B cell (primary cell): ENCODE data around the gene CCDC68. TPM values are rescaled to one million over a fixed set of nuclear protein-coding genes. Genes with fewer than 3 reads are reported as not detected.

ENCODE experiments used
- ATAC-seq: fragments of 200-7000 bp; cut with Tn5 transposase; one replicate; pipeline ENCODE4 v1.10.0; 2021; ENCODE audit warnings: low read depth, mild to moderate bottlenecking, moderate number of reproducible peaks, moderate library complexity
- CTCF ChIA-PET: fragments of 350-600 bp; sonication (Branson Sonifier 250); formaldehyde crosslinking; loops from one replicate; lab custom pipeline; 2021; ENCODE audit warnings: antibody characterized with exemption, inconsistent platforms; lab: Charles Lee
- POLR2A ChIA-PET: fragments of 350-600 bp; sonication (Branson Sonifier 250); formaldehyde crosslinking; loops from one replicate; lab custom pipeline; 2021; ENCODE audit warnings: antibody characterized with exemption; lab: Charles Lee
- DNase-seq: peaks from one replicate; pipeline ENCODE4 v3.0.0; 2013
- H2AFZ ChIP-seq: 2 replicates; pipeline ENCODE4 v1.6.1; 2012; ENCODE audit warnings: mild to moderate bottlenecking, low read depth, low read length; ENCODE audit not compliant: insufficient read depth, poor library complexity, severe bottlenecking
- H3K27ac ChIP-seq, 2 donors: 1 replicate in 1 of 2; 2 replicates in 1 of 2; pipeline ENCODE4 v1.5.1; 2012 to 2013; ENCODE audit warnings: low read length in 2 of 2, mild to moderate bottlenecking in 2 of 2, moderate library complexity in 1 of 2
- H3K27me3 ChIP-seq, 4 experiments: fragments of 200-600 bp in 1 of 4; sonication (generic) in 1 of 4; replicated peaks in 1 of 4; 1 replicate in 2 of 4; 2 replicates in 2 of 4; pipeline versions ENCODE4 v1.6.1 to v1.7.0; 2013 to 2016; ENCODE audit warnings: low read length in 3 of 4, mild to moderate bottlenecking in 2 of 4, mixed read lengths in 1 of 4, moderate library complexity in 1 of 4; ENCODE audit not compliant: insufficient read depth in 4 of 4, control insufficient read depth in 3 of 4; ENCODE audit errors: control extremely low read depth in 1 of 4
- H3K36me3 ChIP-seq, 2 experiments: replicated peaks in 1 of 2; 1 replicate in 1 of 2; 2 replicates in 1 of 2; pipeline versions ENCODE4 v1.6.1 to v1.7.1; 2013; ENCODE audit warnings: low read length in 1 of 2; ENCODE audit not compliant: insufficient read depth in 2 of 2, control insufficient read depth in 1 of 2; ENCODE audit errors: control extremely low read depth in 1 of 2, extremely low read depth in 1 of 2
- H3K4me1 ChIP-seq, 2 donors: fragments of 200-600 bp in 1 of 2; sonication (generic) in 1 of 2; 1 replicate in 1 of 2; 2 replicates in 1 of 2; pipeline versions ENCODE4 v1.5.1 to v1.6.1; 2013 to 2017; ENCODE audit warnings: low read length in 2 of 2; ENCODE audit not compliant: control insufficient read depth in 2 of 2, insufficient read depth in 2 of 2
- H3K4me2 ChIP-seq: replicated peaks from 2 replicates; pipeline ENCODE3; 2012; ENCODE audit warnings: mild to moderate bottlenecking, low read depth, low read length; ENCODE audit not compliant: poor library complexity, severe bottlenecking
- H3K4me3 ChIP-seq, 5 experiments: fragments of 200-600 bp in 1 of 5; sonication (generic) in 1 of 5; 1 replicate in 3 of 5; 2 replicates in 2 of 5; pipeline versions ENCODE4 v1.5.1 to v1.7.0; 2011 to 2016; ENCODE audit warnings: low read length in 4 of 5, mild to moderate bottlenecking in 4 of 5, low read depth in 2 of 5, control low read depth in 1 of 5, moderate library complexity in 1 of 5; ENCODE audit not compliant: insufficient read depth in 1 of 5; ENCODE audit errors: control extremely low read depth in 1 of 5, extremely low read depth in 1 of 5
- H3K79me2 ChIP-seq: fragments of 200-600 bp; sonication (generic); one replicate; pipeline ENCODE4 v1.6.0; 2016; ENCODE audit warnings: low read length; ENCODE audit not compliant: control insufficient read depth, insufficient read depth
- H3K9ac ChIP-seq: fragments of 200-600 bp; sonication (generic); 2 replicates; pipeline ENCODE4 v1.6.1; 2017; ENCODE audit warnings: mild to moderate bottlenecking, low read length, moderate library complexity
- H3K9me3 ChIP-seq, 3 donors: one replicate each; pipeline versions ENCODE4 v1.6.1 to v1.7.1; 2013; ENCODE audit warnings: low read length in 2 of 3; ENCODE audit not compliant: control insufficient read depth in 2 of 3, insufficient read depth in 1 of 3; ENCODE audit errors: control extremely low read depth in 1 of 3
- H4K20me1 ChIP-seq: 2 replicates; pipeline ENCODE4 v1.6.0; 2012; ENCODE audit warnings: mild to moderate bottlenecking, low read length; ENCODE audit not compliant: insufficient read depth, control insufficient read depth, poor library complexity, severe bottlenecking
- H3K27ac Mint-ChIP-seq: one replicate; pipeline ENCODE4 v1.8.0; 2021; ENCODE audit warnings: mixed read lengths
- H3K27me3 Mint-ChIP-seq: one replicate; pipeline ENCODE4 v1.8.0; 2021; ENCODE audit warnings: mixed read lengths
- H3K4me1 Mint-ChIP-seq: one replicate; pipeline ENCODE4 v1.8.0; 2021; ENCODE audit warnings: mixed read lengths
- H3K4me3 Mint-ChIP-seq: one replicate; pipeline ENCODE4 v1.8.0; 2021; ENCODE audit warnings: mixed read lengths
- H3K9me3 Mint-ChIP-seq: one replicate; pipeline ENCODE4 v1.8.0; 2022; ENCODE audit warnings: mixed read lengths; ENCODE audit not compliant: insufficient read depth
- CTCF ChIP-seq: fragments of 200-600 bp; IDR thresholded peaks from one replicate; pipeline ENCODE4 v1.8.0; 2022; ENCODE audit warnings: antibody characterized with exemption, mild to moderate bottlenecking
- EZH2 ChIP-seq: IDR thresholded peaks from 2 replicates; pipeline ENCODE4 v1.6.1; 2012; ENCODE audit warnings: borderline replicate concordance, low read depth, mild to moderate bottlenecking, moderate library complexity, low read length; ENCODE audit not compliant: insufficient read depth, poor library complexity, severe bottlenecking
- WGBS: methylation state at CpG from one replicate; pipeline ENCODE4 v1.1.5; 2013; ENCODE audit warnings: missing lambda C conversion rate; ENCODE audit not compliant: insufficient coverage; 5-methylcytosine and 5-hydroxymethylcytosine counted together
- intact Hi-C: fragments of 100-400 bp; cut with micrococcal nuclease; formaldehyde crosslinking; loops from one replicate; pipeline ENCODE4 v1.10.0; 2022
- polyA plus RNA-seq: library from polyadenylated mRNA; depleted of rRNA; stranded (reverse); fragments of >200 nt; gene quantifications from 2 replicates; pipeline ENCODE4 v1.2.3, GENCODE V29; 2012
- total RNA-seq, 2 donors: library from RNA; stranded (reverse); fragments of 120-200 nt in 1 of 2; gene quantifications; 1 replicate in 1 of 2; 2 replicates in 1 of 2; pipeline versions ENCODE4 v1.2.3 to v1.2.4, GENCODE V29; 2013 to 2022

The CCDC68 gene
- total and polyA plus RNA-seq, 2 donors (not counting 1 experiment from before 2014, with no cell fraction given): 0.01 to 0.32 TPM

GRCh38 chr18:55000529-55000928, 41.3 kb upstream of the CCDC68 start:
- ChIA-PET CTCF (no interaction called here), POLR2A (no interaction called here)
- intact Hi-C loops: no loop called here
- Histone ChIP-seq H3K27me3 (no peaks in the 10 kb centered on the region), H3K27ac (no peak overlapping the region), H3K4me2 (no peak overlapping the region), H3K4me1 (no peaks in the 10 kb centered on the region), H3K4me3 (no peak overlapping the region), H3K36me3 (no peaks in the 10 kb centered on the region), H3K9ac (no peak overlapping the region), H3K79me2 (no peaks in the 10 kb centered on the region), H2AFZ (no peak overlapping the region), H3K9me3 (peaks cover 0 to 2% (median 0%) of the 10 kb centered on the region in 3 donors), H4K20me1 (no peaks in the 10 kb centered on the region)
- TF ChIP-seq CTCF (no peak), EZH2 (no peak)
- no peak for DNase-seq
- H3K27ac Mint-ChIP-seq: no peak overlapping the region
- ATAC-seq: no peak
- no peaks in the 10 kb centered on the region for H3K9me3 Mint-ChIP-seq
- no peaks in the 10 kb centered on the region for H3K27me3 Mint-ChIP-seq
- no peaks in the 10 kb centered on the region for H3K4me1 Mint-ChIP-seq
- 88% methylated on average over 2 of the region's 5 CpGs for WGBS
- H3K4me3 Mint-ChIP-seq: no peak overlapping the region

GRCh38 chr18:54999016-54999415, 39.8 kb upstream of the CCDC68 start:
- no peak overlapping the region for H3K4me2 ChIP-seq
- intact Hi-C loops: no loop called here
- POLR2A ChIA-PET: no interaction called here
- H3K36me3 ChIP-seq: no peaks in the 10 kb centered on the region
- no peaks in the 10 kb centered on the region for H3K27me3 ChIP-seq
- ATAC-seq (no peak), DNase-seq (no peak)
- Mint-ChIP-seq H3K27me3 (no peaks in the 10 kb centered on the region), H3K9me3 (peaks cover 3% of the 10 kb centered on the region), H3K4me1 (no peaks in the 10 kb centered on the region), H3K27ac (no peak overlapping the region), H3K4me3 (no peak overlapping the region)
- H3K79me2 ChIP-seq: no peaks in the 10 kb centered on the region
- H3K27ac ChIP-seq: no peak overlapping the region
- H3K4me3 ChIP-seq: no peak overlapping the region
- CTCF ChIA-PET: no interaction called here
- H4K20me1 ChIP-seq: no peaks in the 10 kb centered on the region
- H3K4me1 ChIP-seq: no peaks in the 10 kb centered on the region
- TF ChIP-seq EZH2: no peak
- no peak for TF ChIP-seq CTCF
- H3K9me3 ChIP-seq: peaks cover 0 to 2% (median 0%) of the 10 kb centered on the region in 3 donors
- no peak overlapping the region for H3K9ac ChIP-seq
- no peak overlapping the region for H2AFZ ChIP-seq
- no CpG with 5 or more reads among the region's 5 CpGs for WGBS
